Measurements from ENCODE around the gene DUSP23.

DUSP23 gene

DNA sequence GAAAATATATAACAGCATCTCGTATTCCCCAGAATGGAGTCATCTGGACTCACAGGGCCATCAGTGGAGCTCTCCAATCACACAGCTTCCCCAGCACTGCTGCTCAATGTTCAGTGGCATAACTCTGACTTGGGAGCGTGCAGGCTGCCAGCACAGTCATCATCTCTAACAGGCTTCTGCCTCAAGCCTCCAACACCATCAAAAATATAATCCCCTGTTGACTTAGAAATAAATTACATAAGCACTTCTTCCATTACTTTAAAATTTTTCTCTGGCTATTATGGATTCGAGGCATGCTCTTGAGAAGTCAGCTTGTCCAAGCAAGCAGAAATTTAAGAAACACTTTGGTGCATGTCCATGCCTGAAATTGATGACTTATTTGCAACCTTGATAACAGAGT, 6.2 kb downstream of the DUSP23 start:
- DNase-seq, result no peak

DNA sequence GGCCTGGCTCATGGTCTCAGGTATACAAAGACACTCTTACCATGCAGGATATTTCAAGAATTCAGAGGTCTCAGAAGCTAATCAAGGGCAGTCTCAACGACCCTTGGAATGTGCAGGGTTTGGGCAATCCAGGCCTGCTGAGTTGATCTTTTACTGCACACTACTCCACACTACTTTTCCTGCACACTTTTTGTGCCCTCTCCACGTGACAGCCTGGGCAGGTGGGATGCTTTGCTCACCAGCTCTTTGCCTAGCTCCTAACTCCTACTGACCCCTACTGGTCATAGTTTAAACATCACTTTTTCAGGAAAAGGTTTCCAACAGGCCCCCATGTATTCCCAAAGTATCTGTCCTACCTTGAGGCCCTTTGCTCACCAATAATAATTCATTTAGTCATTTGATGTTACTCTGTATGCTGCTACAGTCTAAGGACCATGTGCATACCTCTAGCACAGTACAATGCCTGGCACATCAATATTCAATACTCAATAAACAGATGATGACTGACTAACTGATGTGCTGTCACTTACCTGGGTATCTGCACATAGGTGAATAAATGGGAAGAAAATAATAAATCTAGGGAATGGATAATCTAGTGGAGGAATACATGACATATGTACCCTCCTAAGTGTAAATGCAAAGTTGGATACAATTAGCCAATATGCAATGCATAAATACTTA, 9.6 kb downstream of the DUSP23 start:
- peak in 1 of 2 donors; percentile 44 for DNase-seq

DNA sequence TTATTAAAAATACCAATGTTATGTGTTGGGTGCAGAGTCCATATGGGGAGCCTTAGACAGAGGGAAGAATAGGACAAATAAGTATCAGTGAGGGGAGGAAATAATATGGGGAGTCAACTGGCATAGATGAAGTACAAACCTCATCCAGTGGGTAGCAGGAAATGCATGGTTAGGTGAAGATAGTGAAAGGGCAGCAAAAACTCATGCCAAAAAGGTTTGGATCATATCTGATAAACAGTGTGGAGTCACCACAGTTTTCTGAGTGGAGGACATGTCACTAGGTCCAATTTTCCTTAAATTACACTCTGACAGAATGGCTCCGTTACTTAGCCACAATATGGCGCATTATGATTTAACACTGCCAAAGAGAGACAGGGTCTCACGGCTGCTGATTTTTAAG, 10.3 kb downstream of the DUSP23 start:
- DNase-seq, result no peak

DNA sequence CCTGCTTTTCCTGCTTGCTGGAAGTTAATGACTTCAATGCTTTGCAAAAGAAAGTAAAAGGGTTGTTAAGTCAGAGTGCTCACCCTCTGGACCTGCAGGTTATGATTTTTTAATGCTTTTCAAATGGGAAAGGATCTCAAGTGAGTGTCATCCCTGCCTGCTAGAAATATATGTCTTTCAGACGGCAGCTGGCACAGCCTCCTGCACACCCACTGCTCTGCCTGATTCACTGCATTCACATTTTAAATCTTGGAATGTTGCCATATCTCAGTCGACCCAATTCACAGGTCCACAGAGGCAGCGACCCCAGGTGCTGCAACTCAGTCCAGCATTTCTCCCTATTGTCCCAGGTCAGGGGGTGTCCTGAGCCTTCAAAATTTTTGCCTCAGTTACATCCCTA, 10.7 kb downstream of the DUSP23 start:
- DNase-seq, result no peak

DNA sequence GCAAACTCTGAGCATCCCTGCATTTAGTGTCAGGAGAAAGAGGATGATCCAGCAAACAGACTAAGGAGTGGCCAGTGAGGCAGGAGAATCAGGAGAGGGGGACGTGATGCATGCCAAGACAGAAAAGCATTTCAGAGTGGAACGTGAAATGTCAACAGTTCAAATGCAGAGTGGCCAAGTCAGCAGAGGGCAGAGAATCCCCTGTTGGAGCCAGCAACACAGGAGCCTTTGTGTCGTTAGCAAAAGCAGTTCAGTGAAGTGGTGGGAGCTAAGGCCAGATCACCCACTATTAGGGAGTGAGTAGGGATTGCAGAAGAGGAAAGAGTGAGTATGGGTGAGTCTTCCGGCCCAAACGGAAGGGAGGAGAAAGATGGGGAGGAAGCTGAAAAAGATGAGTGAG, 14.8 kb downstream of the DUSP23 start:
- DNase-seq, result no peak

DNA sequence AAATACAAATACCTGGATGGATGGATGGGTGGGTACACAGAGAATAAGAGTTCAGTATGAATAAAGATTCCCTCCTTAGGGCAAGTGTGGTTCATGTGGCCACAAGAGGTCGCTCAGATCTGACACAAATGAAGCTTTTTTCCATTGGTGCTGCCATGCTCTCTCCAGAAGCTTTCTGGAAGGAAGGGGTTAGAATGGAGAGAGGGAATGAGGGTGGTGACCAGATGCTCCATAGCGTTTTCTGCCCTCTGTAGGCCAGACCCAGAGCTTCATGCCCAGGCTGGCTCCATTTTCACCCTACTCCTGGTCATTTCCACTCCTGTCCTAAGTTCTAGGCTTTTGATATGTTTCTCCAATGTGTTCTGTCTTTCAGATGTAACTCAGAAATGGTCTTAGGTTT, 18.1 kb downstream of the DUSP23 start:
- peak; percentile 60 to 65 for DNase-seq

DNA sequence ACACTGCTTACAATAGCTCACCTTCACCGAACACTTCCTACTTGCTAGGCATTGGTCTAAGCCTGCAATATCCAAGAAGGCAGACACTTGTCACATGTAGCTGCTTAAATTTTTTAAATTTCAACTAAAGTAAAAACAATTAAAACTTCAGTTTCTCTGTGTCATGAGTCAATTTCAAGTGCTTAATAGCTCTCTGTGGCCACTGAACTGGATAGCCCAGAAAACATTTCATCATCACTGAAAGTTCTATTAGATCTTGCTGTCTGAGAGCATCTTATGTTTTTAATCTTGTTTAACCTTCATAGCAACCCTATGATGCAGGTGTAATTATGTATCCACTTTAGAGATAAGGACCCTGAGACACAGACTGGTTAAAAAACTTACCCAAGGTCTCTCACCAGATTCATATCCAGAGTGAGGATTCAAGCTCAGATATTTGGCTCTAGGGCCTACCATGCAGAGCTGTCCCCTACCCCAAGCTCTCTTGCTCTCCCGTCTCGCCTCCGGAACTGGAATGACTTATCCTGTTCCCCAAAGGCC, 18.8 kb downstream of the DUSP23 start:
- no peak for DNase-seq

DNA sequence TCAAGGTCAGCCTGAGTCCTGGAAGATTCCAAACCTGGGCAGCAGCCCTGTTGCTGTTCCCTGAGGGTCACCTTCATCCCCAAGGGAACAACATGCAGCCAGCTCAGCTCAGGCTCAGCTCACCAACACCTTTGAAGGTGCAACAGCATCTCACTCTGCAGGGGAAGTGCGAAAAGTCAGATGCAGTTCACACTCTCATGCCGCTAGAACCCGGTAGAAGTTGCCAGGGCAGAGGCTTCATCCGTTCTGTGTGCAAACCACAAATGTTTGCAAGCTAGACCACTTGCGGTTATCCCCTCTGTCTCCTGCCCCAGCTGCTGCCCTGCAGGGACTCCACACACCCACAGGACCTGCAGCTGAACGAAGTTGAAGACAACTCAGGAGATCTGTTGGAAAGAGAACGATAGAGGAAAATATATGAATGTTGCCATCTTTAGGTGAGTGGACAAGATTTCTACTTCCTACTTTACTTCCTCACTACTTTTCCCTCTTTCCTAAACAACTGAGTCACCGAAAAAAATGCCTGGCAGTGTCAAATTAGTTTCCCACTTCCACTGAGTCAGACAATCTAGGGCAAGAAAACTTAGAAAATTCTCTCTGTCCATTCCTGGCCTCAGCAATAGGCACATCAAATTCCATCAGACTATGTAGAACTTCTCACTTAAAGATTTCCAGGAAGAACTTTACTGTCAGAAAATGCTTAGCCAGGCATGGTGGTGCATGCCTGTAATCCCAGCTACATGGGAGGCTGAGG, 19.6 kb downstream of the DUSP23 start:
- peak; percentile 51 to 60 for DNase-seq

DNA sequence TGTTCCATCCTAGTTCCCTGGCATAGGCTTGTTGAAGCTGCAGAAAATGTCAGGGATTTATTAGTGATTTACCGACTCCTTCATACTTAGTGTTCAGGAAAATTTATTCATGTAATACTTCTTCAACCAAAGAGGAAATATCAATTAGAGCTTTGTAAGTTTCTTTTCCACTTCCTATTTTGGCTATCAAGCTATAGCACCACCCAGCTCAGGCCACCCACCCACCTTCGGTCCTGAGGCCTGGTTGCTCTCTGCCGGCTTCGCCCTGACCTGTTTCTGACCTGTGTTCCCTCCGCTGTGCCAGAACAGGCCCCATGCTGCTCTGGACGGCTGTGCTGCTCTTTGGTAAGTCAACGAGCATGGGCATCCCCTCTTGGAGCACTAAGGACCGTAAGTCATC, 21.3 kb downstream of the DUSP23 start, which contains the start of gene FCRL6:
Gene FCRL6, plus strand, starts transcription at position 250 of the 400 bp plus-strand sequence. Its CDS starts 65 bp downstream, at position 315.
- DNase-seq, result no peak

DNA sequence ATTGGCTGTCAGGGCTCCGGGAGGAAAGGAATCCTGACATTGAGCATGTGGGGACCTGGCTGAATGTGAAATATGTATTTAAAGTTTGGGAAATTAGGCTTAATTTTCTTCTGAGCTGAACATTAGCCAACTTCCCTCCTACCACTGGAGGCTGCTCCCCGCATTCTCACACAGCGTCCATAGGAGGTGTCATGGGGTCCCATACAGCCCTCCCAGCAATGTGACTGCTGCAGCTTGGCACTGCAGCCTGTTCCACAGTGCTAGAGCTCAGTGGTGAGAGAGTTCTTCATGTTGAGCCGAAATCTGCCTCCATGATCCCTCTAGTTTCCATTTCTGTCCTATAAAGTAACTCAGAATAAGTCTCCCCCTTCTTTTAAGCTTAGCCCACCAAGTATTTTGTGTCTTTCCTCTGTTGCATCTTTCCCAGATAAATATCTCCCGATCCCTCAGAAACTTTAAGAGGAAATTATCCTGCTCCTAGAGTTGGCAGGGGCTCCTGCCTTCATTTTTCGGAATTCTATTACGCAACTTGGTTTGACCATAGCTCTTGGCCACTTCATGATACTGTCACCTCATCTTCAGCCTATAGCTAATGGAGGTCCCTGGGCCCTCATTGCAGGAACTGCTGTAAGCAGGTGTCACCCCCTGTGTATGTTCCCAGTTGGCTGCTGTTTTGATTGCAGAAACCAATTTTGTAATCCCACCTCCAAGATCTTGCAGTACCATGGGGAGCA, 23.4 kb downstream of the DUSP23 start:
- DNase-seq, result no peak

DNA sequence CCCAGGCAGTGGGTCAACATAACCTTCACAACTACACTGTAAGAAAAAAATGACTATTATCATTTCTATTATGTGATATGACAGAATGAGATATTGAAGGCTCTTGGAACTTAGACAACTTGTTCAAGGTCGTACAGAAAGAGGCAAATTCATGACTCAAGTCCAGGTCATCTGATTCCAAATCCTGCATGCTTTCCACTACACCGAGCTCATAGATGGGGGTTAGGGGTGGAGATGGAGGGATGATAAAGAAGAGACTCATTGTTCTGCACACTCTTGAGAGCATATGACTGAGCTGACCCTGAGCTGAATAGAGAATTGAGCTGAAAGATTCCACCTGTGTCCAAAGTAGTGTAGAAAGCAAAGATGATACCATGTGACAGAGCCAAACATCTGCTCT, 24.2 kb downstream of the DUSP23 start:
- no peak for DNase-seq

DNA sequence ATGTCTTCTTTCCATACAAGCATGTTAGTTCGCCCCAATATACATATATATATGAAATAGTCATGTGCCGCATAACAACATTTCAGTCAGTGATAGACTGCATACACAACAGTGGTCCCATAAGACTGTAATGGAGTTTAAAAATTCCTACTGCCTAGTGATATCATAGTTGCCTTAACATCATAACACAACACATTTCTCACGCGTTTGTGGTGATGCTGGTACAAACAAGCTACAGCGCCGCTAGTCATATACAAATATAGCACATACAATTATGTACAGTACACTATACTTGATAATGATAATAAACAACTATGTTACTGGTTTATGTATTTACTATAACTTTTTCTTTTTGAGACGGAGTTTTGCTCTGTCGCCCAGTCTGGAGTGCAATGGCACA, 35.2 kb downstream of the DUSP23 start:
- DNase-seq, result no peak

DNA sequence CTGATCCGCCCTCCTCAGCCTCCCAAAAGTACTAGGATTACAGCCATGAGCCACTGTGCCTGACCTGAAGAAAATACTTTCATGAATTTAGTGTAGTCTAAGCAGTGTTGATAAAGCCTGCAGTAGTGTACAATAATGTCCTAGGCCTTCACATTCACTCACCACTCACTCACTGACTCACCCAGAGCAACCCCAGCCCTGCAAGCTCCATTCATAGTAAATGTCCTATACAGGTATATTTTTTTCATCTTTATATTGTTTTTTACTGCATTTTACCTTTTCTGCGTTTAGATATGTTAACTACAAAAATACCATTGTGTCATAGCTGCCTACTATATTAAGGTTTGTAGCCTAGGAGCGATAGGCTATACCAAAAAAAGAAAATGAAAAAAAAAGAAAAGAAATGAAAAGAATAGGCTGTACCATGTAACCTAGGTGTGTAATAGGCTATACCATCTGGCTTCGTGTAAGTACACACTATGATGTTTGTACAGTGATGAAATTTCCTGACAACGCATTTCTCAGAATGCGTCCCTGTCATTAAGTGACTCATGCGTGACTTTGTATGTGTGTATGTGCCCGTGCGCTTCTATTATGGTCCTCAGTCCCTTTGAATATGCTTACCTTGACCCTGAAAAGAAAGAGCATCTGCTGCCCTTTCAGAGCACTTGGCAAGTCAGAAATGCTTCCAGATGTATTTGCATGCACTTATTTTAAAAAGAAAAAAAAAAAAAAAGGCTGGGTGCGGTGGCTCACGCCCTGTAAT, 36.7 kb downstream of the DUSP23 start:
- DNase-seq, result no peak

DNA sequence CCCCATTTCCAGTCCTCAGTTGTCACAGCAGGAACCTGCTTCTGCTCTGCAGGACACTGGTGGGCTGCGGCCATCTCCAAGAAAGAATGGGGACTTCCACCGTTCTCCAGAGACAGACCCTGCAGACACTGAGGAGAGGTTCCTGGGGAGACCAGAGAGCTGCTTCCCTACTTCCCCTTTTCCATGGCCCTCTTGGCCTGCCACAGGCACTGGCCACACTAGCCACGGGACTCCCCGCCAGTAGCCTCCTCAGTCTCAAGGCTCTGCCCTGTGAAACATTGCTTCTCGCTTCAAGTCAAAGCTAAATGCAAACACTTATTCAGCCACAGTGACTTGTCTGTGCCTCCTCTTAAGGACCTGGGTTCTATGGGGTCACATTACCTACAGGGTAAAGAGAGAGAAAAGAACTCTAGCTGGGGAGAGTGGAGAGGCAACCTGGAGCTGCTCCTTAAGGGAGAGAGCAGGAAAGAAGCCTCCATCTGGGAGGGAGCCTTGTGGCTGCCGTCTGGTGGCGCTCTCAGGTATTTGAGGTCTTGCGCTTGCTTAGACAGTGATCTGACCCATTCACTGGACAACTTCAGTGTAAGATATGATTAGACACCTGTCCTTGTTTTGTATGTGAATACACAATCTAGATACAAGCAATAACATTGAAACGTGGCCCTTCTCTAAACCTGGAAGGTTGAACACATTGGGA, 40.6 kb downstream of the DUSP23 start:
- DNase-seq, result no peak

DNA sequence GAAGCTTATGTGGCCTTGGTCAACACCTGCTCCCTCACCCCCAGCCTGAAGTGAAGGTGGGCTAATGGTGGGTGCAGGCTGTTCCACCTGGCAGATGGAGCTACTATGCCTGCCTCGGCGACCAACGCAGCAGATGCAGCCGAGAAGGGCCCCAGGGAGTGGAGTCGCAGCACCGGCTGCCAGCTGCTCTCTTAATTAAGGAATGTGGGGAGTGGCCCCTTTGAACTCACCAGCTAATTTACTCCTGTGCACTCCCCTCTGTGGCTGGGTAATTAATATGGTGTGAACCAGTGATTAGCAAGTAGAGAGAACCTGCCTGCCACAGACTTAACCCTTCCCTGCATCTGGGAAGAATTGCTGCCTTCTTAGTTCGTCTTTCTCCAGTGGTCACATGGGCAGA, 42.6 kb downstream of the DUSP23 start:
- DNase-seq, result no peak

DNA sequence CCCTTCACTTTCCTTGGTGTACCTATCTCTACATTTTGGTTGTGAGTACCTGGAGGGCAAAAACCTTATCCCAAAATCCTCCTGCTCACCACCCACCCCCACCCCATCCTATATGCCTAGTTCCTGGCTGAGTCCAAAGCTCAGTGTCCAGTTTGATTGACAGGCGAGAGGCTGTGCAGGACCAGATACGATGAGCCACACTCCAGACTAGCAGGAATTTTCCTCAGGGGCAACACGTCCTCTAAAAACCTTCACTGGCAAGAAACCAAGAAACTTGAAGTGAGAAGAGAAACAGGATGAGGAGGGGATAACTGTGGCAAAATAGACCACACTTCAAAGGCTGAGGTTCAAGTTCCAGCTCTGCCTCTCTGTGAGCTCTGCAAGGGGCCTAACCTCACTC, 44.8 kb downstream of the DUSP23 start:
- DNase-seq, result no peak

DNA sequence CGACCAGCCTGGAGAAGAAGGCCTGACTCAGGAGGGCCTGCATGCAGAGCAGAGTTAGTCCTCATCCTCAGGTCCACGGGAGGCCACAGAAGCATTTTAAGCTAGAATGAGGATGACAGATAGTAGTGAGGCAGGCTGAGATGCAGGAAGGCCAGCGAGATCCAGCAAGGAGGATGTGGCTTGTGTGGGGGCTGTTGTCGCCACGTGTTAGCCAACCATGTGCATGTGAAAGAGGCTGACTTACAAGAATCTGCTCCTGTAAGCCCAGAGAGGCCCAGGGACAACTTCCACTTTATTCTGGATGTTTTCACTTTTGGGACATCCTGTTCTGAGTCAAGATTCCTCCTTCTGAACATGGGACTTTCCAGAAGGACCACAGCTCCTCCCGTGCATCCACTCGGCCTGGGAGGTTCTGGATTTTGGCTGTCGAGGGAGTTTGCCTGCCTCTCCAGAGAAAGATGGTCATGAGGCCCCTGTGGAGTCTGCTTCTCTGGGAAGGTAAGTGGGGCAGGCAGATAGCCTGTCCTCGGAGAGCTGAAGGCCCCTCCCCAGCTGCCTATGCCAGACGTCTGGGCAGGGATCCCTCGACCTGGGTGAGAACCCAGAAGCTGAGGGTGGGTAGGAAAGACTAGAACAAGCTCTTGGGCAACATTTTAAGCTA, 45.8 kb downstream of the DUSP23 start, which contains the start of gene SLAMF8:
Gene SLAMF8, plus strand, starts transcription at position 433 of the 661 bp plus-strand sequence. Its CDS starts 26 bp downstream, at position 459.
- peak; percentile 59 to 60 for DNase-seq

DNA sequence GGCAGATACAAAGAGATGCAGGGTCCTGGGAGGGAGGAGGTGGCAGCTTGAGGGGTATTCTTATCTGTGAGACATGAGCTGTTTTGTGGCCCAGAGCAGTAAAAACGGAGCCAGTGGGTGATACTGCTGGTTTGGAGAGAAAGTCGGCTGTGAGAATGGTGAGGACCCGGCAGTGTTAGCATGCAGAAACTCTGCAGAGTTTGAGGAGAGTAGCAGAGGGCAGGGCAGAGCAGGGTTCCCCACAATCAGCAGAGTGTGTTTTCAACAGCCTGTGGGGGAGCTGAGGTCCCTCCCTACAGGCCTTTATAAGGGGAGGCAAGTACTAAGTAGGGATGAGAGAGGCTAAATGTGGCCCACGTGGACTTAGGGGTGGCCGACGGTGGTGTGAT, 46.3 kb downstream of the DUSP23 start:
- DNase-seq, result peak in 1 of 2 donors; percentile 19

DNA sequence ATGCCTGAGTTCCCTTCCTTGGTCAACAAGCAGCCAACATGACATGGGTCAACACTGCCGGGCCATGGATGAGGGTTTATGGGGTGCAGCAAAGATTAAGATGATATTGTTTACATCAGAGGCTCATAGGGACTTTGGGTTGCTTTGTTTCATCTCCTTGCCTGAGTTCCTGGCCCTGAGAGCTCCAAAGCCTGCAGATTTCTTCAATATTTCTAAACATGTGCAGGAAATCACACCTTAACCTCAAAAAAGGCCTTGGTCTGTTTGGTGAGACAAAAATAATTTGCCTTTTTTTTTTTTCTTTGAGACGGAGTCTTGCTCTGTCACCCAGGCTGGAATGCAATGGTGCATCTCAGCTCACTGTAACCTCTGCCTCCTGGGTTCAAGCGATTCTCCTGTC, 46.8 kb downstream of the DUSP23 start:
- DNase-seq, result peak in 1 of 2 donors; percentile 56

DNA sequence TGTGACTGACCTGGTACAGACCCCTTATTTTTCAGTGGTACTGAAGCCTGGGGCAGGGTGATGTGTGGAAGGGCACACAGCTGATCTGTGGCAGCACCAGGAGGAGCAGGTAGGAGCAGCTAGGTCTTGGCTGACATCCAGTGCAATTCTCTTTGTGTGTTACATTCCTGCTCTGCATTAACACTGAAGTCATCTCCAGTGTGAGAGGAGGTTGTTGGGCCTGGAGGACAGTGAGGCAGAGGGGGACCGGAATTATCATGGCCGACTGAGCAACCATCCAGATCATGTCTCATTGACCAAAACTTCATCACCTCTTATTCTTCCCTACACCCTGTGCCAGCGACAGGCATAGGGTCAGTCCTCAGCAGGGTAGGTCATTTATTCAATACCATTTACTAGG, 47.4 kb downstream of the DUSP23 start:
- no peak for DNase-seq

DNA sequence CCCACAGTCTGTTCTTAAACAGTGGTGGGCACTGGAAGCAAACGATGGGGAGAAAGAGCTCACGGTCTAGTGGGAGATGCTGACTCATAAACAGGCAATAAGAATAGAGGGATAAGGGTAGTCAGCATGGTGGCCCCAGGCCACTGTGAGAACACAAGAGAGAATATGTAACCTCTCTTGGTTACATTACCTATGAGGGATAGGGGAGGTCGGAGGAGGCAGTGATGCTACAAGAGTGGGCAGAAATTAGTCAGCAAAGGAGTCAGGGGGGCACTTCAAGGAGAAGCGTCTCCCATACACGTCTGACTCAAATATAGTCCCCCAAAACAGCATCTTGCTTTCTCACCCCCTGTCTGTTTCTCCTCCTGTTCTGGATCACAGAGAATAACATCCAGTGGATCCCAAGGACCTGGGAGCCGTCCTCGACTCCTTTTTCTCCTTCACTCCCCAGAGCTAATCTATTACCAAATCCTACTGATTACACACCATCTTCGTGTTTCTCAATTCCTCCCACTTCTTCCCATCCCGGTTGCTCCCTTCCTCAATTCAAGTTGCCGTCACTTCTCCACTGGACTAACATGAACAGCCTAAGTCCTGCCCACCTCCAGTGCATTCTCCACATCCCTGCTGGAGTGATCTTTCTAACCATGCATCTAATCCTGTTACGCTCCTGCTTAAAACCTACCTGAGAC, 48.0 kb downstream of the DUSP23 start:
- no peak for DNase-seq
